OCI-LY3 (cell line): ENCODE data around the gene MAMLD1.

Experiments
- CTCF ChIP-seq: fragments of 200-600, 300-600 bp; sonication (generic); IDR thresholded peaks from 2 replicates; pipeline ENCODE4 v1.5.1; 2014; ENCODE audit warnings: antibody characterized with exemption, low read length, low read depth
- EZH2phosphoT487 ChIP-seq: fragments of 200-600 bp; shearing (Covaris generic); IDR thresholded peaks from 2 replicates; pipeline ENCODE4 v1.6.1; 2018; ENCODE audit warnings: antibody characterized with exemption, mixed run types, low read depth

- TF ChIP-seq CTCF (no peak), EZH2phosphoT487 (no peak)
Observed at GRCh38 chrX:150502979-150503897, 140.1 kb downstream of the MAMLD1 start.
